ENCODE data around the gene BLVRA. TPM values are rescaled to one million over a fixed set of nuclear protein-coding genes. Genes with fewer than 3 reads are reported as not detected.
"Not testable (repeated sequence)": the region's sequence is repeated elsewhere in the genome, so short reads cannot be mapped to it uniquely, and the experiment has no call there.

Gene BLVRA
- total RNA-seq, 1 donor: 20.6 TPM

GRCh38 chr7:43824963-43825362, 66.5 kb downstream of the BLVRA start:
- Histone ChIP-seq H3K4me2 (ENCODE audit: insufficient read depth, low read length) (no peak overlapping the region), H2AFZ (ENCODE audit: low read length) (no peak overlapping the region), H3K4me1 (ENCODE audit: insufficient read depth, low read length) (no peaks in the 10 kb centered on the region), H4K20me1 (ENCODE audit: insufficient read depth, low read length) (no peaks in the 10 kb centered on the region), H3K27me3 (ENCODE audit: insufficient read depth, low read length) (peaks cover 53% of the 10 kb centered on the region), H3K9me3 (ENCODE audit: low read depth, low read length) (no peaks in the 10 kb centered on the region), H3K4me3 (ENCODE audit: insufficient read depth, low read length) (no peak overlapping the region), H3K36me3 (ENCODE audit: insufficient read depth, low read length) (no peaks in the 10 kb centered on the region), H3K79me2 (ENCODE audit: insufficient read depth, low read length) (no peaks in the 10 kb centered on the region), H3K27ac (ENCODE audit: low read depth, low read length) (no peak overlapping the region)
- DNase-seq (ENCODE audit: insufficient read length, low spot score, missing footprints): no peak
- TF ChIP-seq, protein P1, sequence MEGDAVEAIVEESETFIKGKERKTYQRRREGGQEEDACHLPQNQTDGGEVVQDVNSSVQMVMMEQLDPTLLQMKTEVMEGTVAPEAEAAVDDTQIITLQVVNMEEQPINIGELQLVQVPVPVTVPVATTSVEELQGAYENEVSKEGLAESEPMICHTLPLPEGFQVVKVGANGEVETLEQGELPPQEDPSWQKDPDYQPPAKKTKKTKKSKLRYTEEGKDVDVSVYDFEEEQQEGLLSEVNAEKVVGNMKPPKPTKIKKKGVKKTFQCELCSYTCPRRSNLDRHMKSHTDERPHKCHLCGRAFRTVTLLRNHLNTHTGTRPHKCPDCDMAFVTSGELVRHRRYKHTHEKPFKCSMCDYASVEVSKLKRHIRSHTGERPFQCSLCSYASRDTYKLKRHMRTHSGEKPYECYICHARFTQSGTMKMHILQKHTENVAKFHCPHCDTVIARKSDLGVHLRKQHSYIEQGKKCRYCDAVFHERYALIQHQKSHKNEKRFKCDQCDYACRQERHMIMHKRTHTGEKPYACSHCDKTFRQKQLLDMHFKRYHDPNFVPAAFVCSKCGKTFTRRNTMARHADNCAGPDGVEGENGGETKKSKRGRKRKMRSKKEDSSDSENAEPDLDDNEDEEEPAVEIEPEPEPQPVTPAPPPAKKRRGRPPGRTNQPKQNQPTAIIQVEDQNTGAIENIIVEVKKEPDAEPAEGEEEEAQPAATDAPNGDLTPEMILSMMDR (IDR thresholded peaks at IDR 0.05; ENCODE audit: extremely low read depth, low read depth, low read length): no peak

DNA sequence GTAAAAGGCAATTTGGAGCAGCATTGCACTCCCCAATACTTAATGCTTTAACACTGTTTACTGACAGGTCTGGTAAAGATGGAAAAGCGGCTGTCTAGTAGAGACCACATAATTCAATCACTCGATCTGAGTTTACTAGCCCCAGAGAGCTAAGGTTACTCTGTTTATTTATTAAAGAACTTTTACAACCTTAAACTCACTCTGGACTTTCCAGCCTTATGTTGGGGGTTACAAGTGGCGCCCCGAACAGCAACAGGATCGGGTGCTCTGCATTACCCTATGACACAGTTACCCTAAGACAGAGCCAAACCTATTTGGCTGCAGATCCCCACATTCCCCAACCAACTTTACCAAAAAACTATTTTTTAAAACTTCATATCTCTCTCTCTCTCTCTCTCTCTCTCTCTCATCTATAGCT, 66.9 kb downstream of the BLVRA start:
- Histone ChIP-seq H4K20me1 (ENCODE audit: insufficient read depth, low read length) (no peaks in the 10 kb centered on the region), H2AFZ (ENCODE audit: low read length) (no peak overlapping the region), H3K36me3 (ENCODE audit: insufficient read depth, low read length) (no peaks in the 10 kb centered on the region), H3K9me3 (ENCODE audit: low read depth, low read length) (no peaks in the 10 kb centered on the region), H3K27me3 (ENCODE audit: insufficient read depth, low read length) (peaks cover 53% of the 10 kb centered on the region), H3K4me3 (ENCODE audit: insufficient read depth, low read length) (no peak overlapping the region), H3K27ac (ENCODE audit: low read depth, low read length) (no peak overlapping the region), H3K4me1 (ENCODE audit: insufficient read depth, low read length) (no peaks in the 10 kb centered on the region), H3K4me2 (ENCODE audit: insufficient read depth, low read length) (no peak overlapping the region), H3K79me2 (ENCODE audit: insufficient read depth, low read length) (no peaks in the 10 kb centered on the region)
- TF ChIP-seq, protein P1 (IDR thresholded peaks at IDR 0.05; ENCODE audit: extremely low read depth, low read depth, low read length): no peak
- DNase-seq (ENCODE audit: insufficient read length, low spot score, missing footprints): no peak

DNA sequence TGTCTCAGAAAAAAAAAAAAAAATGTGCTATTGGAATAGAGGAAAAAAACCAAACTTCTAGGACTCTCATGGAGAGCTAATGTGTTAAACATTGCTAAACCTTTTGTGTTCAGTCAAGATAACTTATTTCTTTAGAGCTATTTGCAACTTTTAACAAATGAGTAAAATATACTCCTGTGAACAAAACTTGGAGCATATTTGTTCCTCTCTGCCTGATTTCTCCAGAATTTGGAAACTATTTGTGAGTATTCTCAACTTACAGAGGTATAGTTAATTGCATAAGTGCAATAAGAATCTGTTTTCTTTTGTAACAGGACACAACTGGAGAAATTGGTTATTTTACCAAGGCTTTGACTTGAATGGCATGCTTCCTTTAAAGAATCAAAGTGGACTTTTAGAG, 72.4 kb downstream of the BLVRA start:
- not testable (repeated sequence) for DNase-seq (ENCODE audit: insufficient read length, low spot score, missing footprints); H3K4me3 ChIP-seq (ENCODE audit: insufficient read depth, low read length); H3K79me2 ChIP-seq (ENCODE audit: insufficient read depth, low read length); H2AFZ ChIP-seq (ENCODE audit: low read length); H3K36me3 ChIP-seq (ENCODE audit: insufficient read depth, low read length); H3K4me2 ChIP-seq (ENCODE audit: insufficient read depth, low read length); H3K27ac ChIP-seq (ENCODE audit: low read depth, low read length); H3K9me3 ChIP-seq (ENCODE audit: low read depth, low read length); H4K20me1 ChIP-seq (ENCODE audit: insufficient read depth, low read length); H3K4me1 ChIP-seq (ENCODE audit: insufficient read depth, low read length)
- peaks cover 30% of the 10 kb centered on the region for H3K27me3 ChIP-seq (ENCODE audit: insufficient read depth, low read length)

DNA sequence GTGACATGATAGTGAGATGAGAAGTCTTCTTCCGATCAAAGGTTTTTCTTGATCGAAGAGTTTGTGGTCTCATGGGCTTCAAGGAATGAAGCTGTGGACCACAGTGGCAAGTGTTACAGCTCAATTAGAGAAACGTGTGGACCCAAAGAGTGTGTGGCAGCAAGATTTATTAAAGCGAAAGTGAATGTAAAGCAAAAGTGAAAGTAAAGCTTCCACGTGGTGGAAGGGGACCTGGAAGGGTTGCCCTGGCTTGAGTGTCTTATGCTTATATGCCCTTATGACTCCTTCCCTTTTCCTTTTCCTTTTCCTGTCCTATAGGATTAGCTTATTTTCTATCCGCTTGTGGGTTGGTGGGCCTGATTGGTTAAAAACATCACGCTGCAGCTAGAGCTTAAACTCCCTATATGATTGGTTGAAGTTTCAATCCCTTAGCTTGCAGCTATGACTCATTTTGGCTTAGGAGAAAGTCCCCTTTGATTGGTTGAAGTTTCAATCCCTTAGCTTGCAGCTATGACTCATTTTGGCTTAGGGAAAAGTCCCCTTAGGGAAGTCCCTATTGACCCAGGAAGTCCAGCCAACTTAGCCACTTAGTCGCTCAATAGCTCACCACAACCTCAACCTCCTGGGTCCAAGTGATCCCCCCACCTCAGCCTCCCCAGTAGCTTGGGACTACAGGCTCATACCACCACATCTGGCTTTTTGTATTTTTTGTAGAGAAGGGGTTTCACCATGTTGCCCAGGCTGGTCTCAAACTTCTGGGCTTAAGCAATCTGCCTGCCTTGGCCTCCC, 76.2 kb downstream of the BLVRA start:
- DNase-seq (ENCODE audit: insufficient read length, low spot score, missing footprints): no peak
- H3K4me3 ChIP-seq (ENCODE audit: insufficient read depth, low read length): peak overlapping the region; percentile 19
- H3K4me2 ChIP-seq (ENCODE audit: insufficient read depth, low read length): peak overlapping the region; percentile 15
- no peaks in the 10 kb centered on the region for H3K4me1 ChIP-seq (ENCODE audit: insufficient read depth, low read length)
- no peaks in the 10 kb centered on the region for H3K9me3 ChIP-seq (ENCODE audit: low read depth, low read length)
- no peaks in the 10 kb centered on the region for H3K79me2 ChIP-seq (ENCODE audit: insufficient read depth, low read length)
- H2AFZ ChIP-seq (ENCODE audit: low read length): peak overlapping the region; percentile 46
- no peaks in the 10 kb centered on the region for H4K20me1 ChIP-seq (ENCODE audit: insufficient read depth, low read length)
- TF ChIP-seq, protein P1 (IDR thresholded peaks at IDR 0.05; ENCODE audit: extremely low read depth, low read depth, low read length): no peak
- no peak overlapping the region for H3K27ac ChIP-seq (ENCODE audit: low read depth, low read length)
- no peaks in the 10 kb centered on the region for H3K27me3 ChIP-seq (ENCODE audit: insufficient read depth, low read length)
- no peaks in the 10 kb centered on the region for H3K36me3 ChIP-seq (ENCODE audit: insufficient read depth, low read length)

Measured in osteoblast (primary cell).